Gastrocnemius medialis (tissue), 4 donors: ENCODE measurements around the gene BBS12. TPM values are rescaled to one million over a fixed set of nuclear protein-coding genes. Genes with fewer than 3 reads are reported as not detected.

ENCODE experiments used
- ATAC-seq, 2 donors: fragments of 150-250 bp; one replicate each; pipeline ENCODE4 v1.9.1; 2016
- DNase-seq, 2 donors: peaks; one replicate each; pipeline ENCODE4 v3.0.0-alpha.2; 2019
- H3K27ac ChIP-seq, 4 donors: fragments of 200-600 bp; sonication (generic); 1 replicate in 1 of 4; 2 replicates in 3 of 4; pipeline ENCODE4 v1.5.1; 2016 to 2018; ENCODE audit warnings: mild to moderate bottlenecking in 2 of 4, moderate library complexity in 1 of 4
- H3K27me3 ChIP-seq, 3 donors: fragments of 200-600 bp; sonication (generic) in 2 of 3; 1 replicate in 1 of 3; 2 replicates in 2 of 3; pipeline versions ENCODE4 v1.5.1 to v1.6.0; 2016 to 2019; ENCODE audit warnings: mild to moderate bottlenecking in 1 of 3, moderate library complexity in 1 of 3
- H3K36me3 ChIP-seq, 2 donors: fragments of 200-600 bp; sonication (generic) in 1 of 2; one replicate each; pipeline ENCODE4 v1.5.1; 2017 to 2018
- H3K4me1 ChIP-seq, 2 donors: fragments of 200-600 bp; sonication (generic) in 1 of 2; one replicate each; pipeline ENCODE4 v1.5.1; 2016 to 2017; ENCODE audit warnings: mild to moderate bottlenecking in 2 of 2
- H3K4me3 ChIP-seq, 4 donors: fragments of 200-600 bp; sonication (generic) in 3 of 4; 1 replicate in 1 of 4; 2 replicates in 3 of 4; pipeline ENCODE4 v1.5.1; 2016 to 2019; ENCODE audit warnings: mild to moderate bottlenecking in 2 of 4
- H3K9me3 ChIP-seq, 3 donors: fragments of 200-600 bp; sonication (generic) in 2 of 3; 1 replicate in 1 of 3; 2 replicates in 2 of 3; pipeline ENCODE4 v1.5.1; 2016 to 2019
- POLR2A ChIP-seq, 2 donors: fragments of 450-650 bp; IDR thresholded peaks; one replicate each; pipeline ENCODE4 v1.6.1; 2017; ENCODE audit warnings: antibody characterized with exemption in 2 of 2, mild to moderate bottlenecking in 2 of 2, moderate library complexity in 2 of 2
- in situ Hi-C, 4 donors: fragments of 200-750 bp; cut with MboI; loops; one replicate each; pipeline versions ENCODE4 v1.15.0 to v1.8.0; 2017; ENCODE audit warnings: low sequenced_read_pairs in 4 of 4
- intact Hi-C: fragments of 100-400 bp; cut with DNase I; formaldehyde crosslinking; loops from one replicate; pipeline ENCODE4 v1.15.1; 2023; ENCODE audit warnings: low total_unique reads
- total RNA-seq, 4 donors: library from RNA; depleted of rRNA; stranded (reverse); fragments of >200 nt; gene quantifications; one replicate each; pipeline versions ENCODE4 v1.1.0 to v1.2.3, GENCODE V29; 2016
- TF ChIP-seq, protein P1 (sequence below), 5 experiments: fragments of 450-650 bp in 3 of 5; fragments of 200-600 bp in 2 of 5; sonication (generic) in 2 of 5; IDR thresholded peaks in 4 of 5; conservative IDR thresholded peaks in 1 of 5; 1 replicate in 4 of 5; 2 replicates in 1 of 5; pipeline ENCODE4 v1.5.1; 2016 to 2019; ENCODE audit warnings: antibody characterized with exemption in 5 of 5, mild to moderate bottlenecking in 3 of 5, moderate library complexity in 3 of 5

BBS12 gene
- total RNA-seq, 4 donors from 2014 or later = 0.61 to 1.9 (median 1.3) TPM

DNA sequence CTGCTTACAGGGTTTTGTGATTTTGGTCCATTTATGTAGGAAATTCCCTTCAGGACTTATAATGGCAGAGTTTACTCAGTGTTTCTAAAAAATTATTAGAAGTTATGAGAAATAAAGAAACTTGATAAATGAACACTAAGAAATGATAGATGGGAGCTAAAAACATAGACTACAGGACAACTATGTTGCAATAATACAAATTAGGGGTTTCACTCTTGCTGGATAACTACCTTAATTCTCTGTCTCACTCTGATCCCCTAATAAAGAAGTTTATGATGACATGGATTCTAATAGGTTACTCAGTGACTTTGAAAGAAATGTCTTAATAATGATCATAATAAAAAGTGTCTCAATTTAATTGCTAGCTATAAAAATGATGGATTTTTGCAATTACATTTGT, 23.3 kb upstream of the BBS12 start:
- Histone ChIP-seq H3K36me3 (no peaks in the 10 kb centered on the region), H3K27me3 (no peaks in the 10 kb centered on the region), H3K4me1 (peaks cover 5% of the 10 kb centered on the region in 2 donors), H3K9me3 (no peaks in the 10 kb centered on the region), H3K4me3 (no peak overlapping the region), H3K27ac (no peak overlapping the region)
- in situ Hi-C loops (no loop called here), intact Hi-C loops (no loop called here)
- TF ChIP-seq, protein P1, sequence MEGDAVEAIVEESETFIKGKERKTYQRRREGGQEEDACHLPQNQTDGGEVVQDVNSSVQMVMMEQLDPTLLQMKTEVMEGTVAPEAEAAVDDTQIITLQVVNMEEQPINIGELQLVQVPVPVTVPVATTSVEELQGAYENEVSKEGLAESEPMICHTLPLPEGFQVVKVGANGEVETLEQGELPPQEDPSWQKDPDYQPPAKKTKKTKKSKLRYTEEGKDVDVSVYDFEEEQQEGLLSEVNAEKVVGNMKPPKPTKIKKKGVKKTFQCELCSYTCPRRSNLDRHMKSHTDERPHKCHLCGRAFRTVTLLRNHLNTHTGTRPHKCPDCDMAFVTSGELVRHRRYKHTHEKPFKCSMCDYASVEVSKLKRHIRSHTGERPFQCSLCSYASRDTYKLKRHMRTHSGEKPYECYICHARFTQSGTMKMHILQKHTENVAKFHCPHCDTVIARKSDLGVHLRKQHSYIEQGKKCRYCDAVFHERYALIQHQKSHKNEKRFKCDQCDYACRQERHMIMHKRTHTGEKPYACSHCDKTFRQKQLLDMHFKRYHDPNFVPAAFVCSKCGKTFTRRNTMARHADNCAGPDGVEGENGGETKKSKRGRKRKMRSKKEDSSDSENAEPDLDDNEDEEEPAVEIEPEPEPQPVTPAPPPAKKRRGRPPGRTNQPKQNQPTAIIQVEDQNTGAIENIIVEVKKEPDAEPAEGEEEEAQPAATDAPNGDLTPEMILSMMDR (IDR thresholded peaks at IDR 0.05 in 4 of 5, conservative IDR thresholded peaks at IDR 0.05 in 1 of 5) = no peak
- TF ChIP-seq POLR2A (IDR thresholded peaks at IDR 0.05) = no peak
- no peak for DNase-seq
- no peak for ATAC-seq

DNA sequence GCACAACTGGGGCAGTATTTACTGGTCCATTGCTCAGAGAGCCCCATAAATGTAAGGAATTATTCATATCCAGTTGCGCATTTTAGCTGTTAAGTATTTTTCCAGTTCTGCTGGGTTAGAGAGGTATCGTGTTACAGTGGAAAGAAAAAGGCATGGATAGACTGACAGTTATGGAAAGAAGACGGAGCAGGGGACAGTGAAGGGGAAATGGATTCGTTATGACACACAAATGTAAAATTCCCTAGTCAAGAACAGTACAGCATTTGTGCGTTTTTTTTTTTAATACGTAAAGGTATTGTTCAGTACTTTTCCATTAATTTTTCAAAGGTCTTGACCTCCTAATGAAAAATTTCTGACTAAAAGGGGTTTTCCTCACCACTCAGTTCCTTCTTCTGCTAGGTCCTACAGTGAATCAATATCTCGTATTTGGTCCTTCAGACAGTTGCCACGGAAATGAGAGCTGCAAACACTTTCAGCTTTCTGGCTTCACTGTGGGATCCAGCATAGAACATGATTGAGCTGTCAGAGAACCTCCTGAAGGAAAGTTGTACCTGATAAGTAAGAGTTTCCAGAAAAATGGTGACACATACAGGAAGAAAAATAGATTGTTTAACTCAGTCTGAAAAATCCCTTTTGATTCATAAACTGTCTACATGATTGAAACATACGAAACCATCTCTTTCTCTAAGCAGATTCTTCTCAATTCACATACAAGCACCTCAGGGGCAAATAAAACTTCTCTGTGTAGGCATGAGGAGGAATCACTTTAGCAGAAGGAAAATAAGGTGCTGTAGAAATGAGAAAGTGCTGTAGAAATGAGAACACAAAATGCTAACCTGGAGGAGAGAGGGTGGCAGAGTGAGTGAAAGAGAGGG, 21.8 kb upstream of the BBS12 start:
- no peak overlapping the region for H3K27ac ChIP-seq
- peaks cover 5% of the 10 kb centered on the region in 2 donors for H3K4me1 ChIP-seq
- intact Hi-C loops (no loop called here), in situ Hi-C loops (loop anchor here in 1 of 4 donors (10.0 kb wide), 1 partner anchor 106 kb away; no protein-coding TSS in a partner anchor)
- H3K9me3 ChIP-seq = no peaks in the 10 kb centered on the region
- TF ChIP-seq POLR2A (IDR thresholded peaks at IDR 0.05) = no peak
- TF ChIP-seq, protein P1 (IDR thresholded peaks at IDR 0.05 in 4 of 5, conservative IDR thresholded peaks at IDR 0.05 in 1 of 5) = no peak
- ATAC-seq = no peak
- H3K4me3 ChIP-seq = peak overlapping the region in 1 of 4 donors; percentile 15
- H3K27me3 ChIP-seq = no peaks in the 10 kb centered on the region
- H3K36me3 ChIP-seq = no peaks in the 10 kb centered on the region
- no peak for DNase-seq

DNA sequence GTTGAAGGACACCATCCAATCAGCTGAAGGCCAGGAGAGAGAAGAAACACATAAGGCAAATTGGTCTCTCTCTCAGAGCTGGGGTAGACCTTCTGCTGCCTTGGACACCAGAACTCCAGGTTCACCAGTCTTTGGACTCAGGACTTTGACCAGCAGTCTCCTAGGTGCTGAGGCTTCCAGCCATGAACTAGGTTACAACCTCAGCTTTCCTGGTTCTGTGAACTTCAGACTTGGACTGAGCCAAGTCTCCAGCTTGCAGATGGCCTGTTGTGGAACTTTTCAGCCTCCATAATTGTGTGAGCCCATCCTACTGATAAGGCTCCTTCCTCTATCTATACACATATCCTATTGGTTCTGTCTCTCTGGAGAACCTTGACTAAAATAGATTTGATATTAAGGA, 20.6 kb upstream of the BBS12 start:
- DNase-seq (no peak), ATAC-seq (no peak)
- Histone ChIP-seq H3K4me3 (no peak overlapping the region), H3K9me3 (no peaks in the 10 kb centered on the region), H3K4me1 (peaks cover 5% of the 10 kb centered on the region in 2 donors), H3K27me3 (no peaks in the 10 kb centered on the region), H3K36me3 (no peaks in the 10 kb centered on the region), H3K27ac (no peak overlapping the region)
- TF ChIP-seq POLR2A (IDR thresholded peaks at IDR 0.05) = no peak
- TF ChIP-seq, protein P1 (IDR thresholded peaks at IDR 0.05 in 4 of 5, conservative IDR thresholded peaks at IDR 0.05 in 1 of 5) = no peak
- in situ Hi-C loops (loop anchor here in 1 of 4 donors (10.0 kb wide), 1 partner anchor 107 kb away; no protein-coding TSS in a partner anchor), intact Hi-C loops (no loop called here)

DNA sequence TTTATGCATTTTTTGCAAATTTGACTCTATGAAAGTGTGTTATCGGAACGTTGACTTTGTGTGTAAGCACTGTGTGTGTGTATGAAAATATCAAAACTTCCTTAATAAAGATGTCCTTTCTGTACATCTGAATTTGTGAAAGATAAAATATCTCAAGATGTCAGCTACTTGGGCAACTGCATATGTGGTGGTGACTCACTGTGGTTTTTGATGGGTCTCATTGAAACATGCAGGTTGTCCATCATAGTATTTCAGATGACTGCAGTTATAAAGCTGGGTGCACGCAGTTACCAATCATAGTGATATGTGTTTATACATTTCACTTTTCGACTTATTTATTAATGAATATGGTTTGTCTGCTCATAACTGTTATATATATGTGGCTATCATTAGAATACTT, 19.7 kb upstream of the BBS12 start:
- no peak for TF ChIP-seq POLR2A (IDR thresholded peaks at IDR 0.05)
- TF ChIP-seq, protein P1 (IDR thresholded peaks at IDR 0.05 in 4 of 5, conservative IDR thresholded peaks at IDR 0.05 in 1 of 5) = no peak
- no peak overlapping the region for H3K27ac ChIP-seq
- H3K4me1 ChIP-seq = peaks cover 5% of the 10 kb centered on the region in 2 donors
- no peaks in the 10 kb centered on the region for H3K9me3 ChIP-seq
- in situ Hi-C loops = loop anchor here in 1 of 4 donors (10.0 kb wide), 1 partner anchor 108 kb away; no protein-coding TSS in a partner anchor
- H3K27me3 ChIP-seq = no peaks in the 10 kb centered on the region
- intact Hi-C loops = no loop called here
- no peak for DNase-seq
- H3K36me3 ChIP-seq = no peaks in the 10 kb centered on the region
- H3K4me3 ChIP-seq = no peak overlapping the region
- ATAC-seq = no peak
